AG10803 (cell line): ENCODE measurements around the gene CAD.

Source experiments
- DNase-seq: peaks from one replicate; pipeline ENCODE4 v3.0.0; 2010; ENCODE audit warnings: low read depth
- H3K4me3 ChIP-seq: 2 replicates; pipeline ENCODE4 v1.5.1; 2011; ENCODE audit warnings: mild to moderate bottlenecking, low read length, control low read depth
- TF ChIP-seq, protein P1 (sequence below): conservative IDR thresholded peaks from 2 replicates; pipeline ENCODE4 v1.5.1; 2011; ENCODE audit warnings: mild to moderate bottlenecking, low read length, control low read depth, inconsistent platforms

CAD gene

DNA sequence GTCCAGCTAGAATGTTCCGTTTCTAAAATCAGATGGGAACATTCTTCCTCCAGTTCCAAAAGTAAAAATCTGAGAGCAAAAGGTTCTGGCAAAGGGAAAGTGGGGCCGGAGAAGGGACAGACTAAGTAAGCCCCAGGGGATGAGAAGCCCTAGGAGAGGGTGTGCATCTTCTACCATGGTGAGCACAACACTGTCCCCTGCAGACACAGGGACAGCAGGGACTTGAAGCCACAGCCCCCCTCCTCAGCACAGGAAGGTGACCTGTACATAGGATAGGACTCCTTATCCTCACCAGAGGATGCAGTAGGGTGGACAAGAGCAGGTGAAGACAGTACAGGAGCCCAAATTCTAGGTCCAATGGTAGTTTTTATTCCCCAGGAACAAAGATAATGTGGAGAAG, 17.9 kb upstream of the CAD start:
- no peak for DNase-seq
- H3K4me3 ChIP-seq = no peak overlapping the region
- TF ChIP-seq, protein P1, sequence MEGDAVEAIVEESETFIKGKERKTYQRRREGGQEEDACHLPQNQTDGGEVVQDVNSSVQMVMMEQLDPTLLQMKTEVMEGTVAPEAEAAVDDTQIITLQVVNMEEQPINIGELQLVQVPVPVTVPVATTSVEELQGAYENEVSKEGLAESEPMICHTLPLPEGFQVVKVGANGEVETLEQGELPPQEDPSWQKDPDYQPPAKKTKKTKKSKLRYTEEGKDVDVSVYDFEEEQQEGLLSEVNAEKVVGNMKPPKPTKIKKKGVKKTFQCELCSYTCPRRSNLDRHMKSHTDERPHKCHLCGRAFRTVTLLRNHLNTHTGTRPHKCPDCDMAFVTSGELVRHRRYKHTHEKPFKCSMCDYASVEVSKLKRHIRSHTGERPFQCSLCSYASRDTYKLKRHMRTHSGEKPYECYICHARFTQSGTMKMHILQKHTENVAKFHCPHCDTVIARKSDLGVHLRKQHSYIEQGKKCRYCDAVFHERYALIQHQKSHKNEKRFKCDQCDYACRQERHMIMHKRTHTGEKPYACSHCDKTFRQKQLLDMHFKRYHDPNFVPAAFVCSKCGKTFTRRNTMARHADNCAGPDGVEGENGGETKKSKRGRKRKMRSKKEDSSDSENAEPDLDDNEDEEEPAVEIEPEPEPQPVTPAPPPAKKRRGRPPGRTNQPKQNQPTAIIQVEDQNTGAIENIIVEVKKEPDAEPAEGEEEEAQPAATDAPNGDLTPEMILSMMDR = no peak

DNA sequence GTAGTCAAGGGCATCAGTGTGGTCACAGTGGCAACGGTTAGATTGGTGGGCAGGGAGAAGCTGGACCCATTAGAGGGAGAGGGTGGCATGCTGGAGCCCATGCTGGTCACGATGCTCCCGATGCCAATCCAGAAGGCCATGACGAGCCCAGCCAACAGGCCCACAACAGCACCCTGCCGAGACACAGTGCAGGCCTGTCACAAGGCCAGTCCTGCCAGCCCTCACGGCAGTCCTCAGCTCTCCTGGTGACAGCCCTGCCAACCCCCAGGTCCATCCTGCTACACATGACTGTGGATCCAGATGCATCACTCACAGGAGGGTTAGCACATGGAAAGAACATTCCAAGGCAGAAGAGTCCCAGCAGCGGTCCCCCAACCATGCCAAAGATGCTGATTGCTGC, 15.5 kb upstream of the CAD start:
- no peak for DNase-seq
- TF ChIP-seq, protein P1 = no peak
- no peak overlapping the region for H3K4me3 ChIP-seq

DNA sequence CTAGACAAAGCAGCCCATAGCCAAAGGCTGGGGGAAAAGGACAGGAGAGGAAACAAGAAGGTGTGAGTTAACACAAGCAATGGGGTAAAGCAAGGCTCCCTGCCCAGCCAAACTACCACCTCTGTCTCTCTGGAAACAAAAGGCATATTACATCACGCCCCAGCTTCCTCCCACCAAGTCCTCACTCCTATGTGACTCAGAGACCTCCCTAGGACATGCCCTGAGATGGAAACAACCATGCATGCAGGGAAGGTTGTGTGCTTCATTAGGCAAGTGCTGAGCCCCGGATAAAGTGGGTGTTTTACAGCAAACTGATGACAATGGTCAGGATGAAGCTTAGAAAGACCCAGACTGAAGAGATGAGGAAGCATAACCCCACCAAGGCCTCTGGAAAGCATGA, 14.3 kb upstream of the CAD start:
- no peak overlapping the region for H3K4me3 ChIP-seq
- DNase-seq = no peak
- TF ChIP-seq, protein P1 = no peak

DNA sequence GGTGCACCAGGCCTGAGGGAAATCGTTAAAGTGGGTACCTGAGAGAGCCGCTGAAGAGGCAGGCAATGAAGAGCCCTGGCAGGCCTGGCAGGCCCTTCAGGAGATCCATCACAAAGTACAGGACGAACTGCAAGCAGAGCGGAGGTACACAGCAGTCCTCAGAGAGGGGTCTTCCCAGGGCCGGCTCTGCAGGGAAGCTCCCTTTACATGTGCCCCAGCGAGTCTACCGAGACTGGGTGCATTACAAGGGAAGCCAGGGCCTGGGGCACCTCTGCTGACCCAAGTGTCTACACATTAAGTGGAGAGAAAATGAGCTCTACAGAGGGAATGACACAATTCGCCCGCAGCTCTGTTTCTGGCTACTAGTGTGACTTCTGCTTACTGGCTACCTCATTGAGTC, 13.4 kb upstream of the CAD start:
- TF ChIP-seq, protein P1 = no peak
- DNase-seq = no peak

DNA sequence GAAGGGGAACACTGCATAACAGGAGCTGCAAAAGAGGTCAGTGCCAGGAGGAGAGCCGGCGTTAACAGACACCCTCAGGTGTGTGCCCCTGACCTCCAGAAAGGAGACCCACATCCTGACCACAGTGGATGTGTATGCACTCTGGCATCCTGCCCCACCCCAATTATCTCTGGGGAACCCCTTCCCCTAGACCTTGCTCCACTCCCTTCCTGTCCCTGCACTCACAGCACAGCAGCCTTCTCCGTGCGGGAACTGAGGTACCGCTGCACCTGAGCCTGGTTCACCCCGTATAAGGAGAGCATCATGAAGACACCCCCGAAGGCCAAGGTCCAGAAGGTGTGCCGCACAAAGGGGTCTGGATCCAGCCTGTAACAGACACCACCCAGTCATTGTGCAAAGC, 12.6 kb upstream of the CAD start:
- H3K4me3 ChIP-seq = no peak overlapping the region
- TF ChIP-seq, protein P1 = no peak
- no peak for DNase-seq

More for the DNA sequence above, 13.4 kb upstream of the CAD start:
- H3K4me3 ChIP-seq = no peak overlapping the region

DNA sequence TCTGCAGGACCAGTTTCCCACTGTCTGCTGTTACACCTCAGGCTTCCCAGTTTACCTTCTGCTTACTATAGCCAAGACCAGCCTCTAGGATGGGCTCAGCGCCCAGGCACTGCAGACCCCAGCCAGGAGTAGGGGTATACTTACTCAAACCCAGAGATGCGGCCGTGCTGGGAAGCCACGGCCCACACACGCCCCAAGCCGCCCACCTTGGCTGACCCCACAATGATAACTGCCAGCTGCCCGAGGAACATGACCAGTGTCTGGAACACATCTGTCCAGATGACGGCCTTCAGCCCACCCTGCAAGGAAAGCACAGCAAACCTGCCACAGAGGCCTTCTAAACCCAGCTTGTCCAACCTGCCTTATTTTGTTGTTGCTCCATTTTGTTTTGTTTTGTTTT, 12.0 kb upstream of the CAD start:
- TF ChIP-seq, protein P1 = no peak
- H3K4me3 ChIP-seq = no peak overlapping the region
- no peak for DNase-seq

DNA sequence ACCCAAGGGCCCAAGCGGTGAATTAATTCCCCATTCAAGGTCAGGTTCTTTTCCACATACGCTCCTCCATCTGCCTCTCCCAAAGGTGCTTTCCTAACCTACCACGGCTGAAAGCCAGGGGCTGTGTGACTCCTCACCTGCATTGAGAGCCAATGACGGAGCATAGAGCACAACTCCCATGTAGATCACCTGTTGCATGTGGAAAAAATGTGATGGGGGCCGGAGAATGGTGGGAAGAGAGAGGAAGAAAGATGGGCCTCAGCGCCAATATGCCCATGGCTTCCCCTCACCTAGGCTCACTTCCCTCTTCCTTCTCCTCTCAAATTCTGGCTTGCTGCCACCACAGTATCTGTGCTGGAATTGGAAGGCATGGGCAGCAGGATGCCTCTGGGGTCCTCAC, 10.8 kb upstream of the CAD start:
- DNase-seq = no peak
- TF ChIP-seq, protein P1 = no peak
- no peak overlapping the region for H3K4me3 ChIP-seq
